PC-3 (cell line): Measurements from ENCODE around the gene SPARC.

Experiments used
- EZH2 ChIP-seq: fragments of 300-600 bp; sonication (generic); IDR thresholded peaks from one replicate; pipeline ENCODE4 v1.6.1; 2017; ENCODE audit warnings: antibody characterized with exemption, mild to moderate bottlenecking, low read length; ENCODE audit not compliant: unreplicated experiment
- TF ChIP-seq, protein P1 (sequence below): fragments of 300-600 bp; sonication (generic); conservative IDR thresholded peaks from 2 replicates; pipeline ENCODE4 v1.5.1; 2017; ENCODE audit warnings: antibody characterized with exemption, low read depth, mild to moderate bottlenecking, low read length

- TF ChIP-seq, protein P1, sequence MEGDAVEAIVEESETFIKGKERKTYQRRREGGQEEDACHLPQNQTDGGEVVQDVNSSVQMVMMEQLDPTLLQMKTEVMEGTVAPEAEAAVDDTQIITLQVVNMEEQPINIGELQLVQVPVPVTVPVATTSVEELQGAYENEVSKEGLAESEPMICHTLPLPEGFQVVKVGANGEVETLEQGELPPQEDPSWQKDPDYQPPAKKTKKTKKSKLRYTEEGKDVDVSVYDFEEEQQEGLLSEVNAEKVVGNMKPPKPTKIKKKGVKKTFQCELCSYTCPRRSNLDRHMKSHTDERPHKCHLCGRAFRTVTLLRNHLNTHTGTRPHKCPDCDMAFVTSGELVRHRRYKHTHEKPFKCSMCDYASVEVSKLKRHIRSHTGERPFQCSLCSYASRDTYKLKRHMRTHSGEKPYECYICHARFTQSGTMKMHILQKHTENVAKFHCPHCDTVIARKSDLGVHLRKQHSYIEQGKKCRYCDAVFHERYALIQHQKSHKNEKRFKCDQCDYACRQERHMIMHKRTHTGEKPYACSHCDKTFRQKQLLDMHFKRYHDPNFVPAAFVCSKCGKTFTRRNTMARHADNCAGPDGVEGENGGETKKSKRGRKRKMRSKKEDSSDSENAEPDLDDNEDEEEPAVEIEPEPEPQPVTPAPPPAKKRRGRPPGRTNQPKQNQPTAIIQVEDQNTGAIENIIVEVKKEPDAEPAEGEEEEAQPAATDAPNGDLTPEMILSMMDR, result no peak
- no peak for TF ChIP-seq EZH2
These were observed 37.6 kb upstream of the SPARC start for GRCh38 chr5:151724360-151724759.
